Measurements from ENCODE around the gene SLC16A12. TPM values are rescaled to one million over a fixed set of nuclear protein-coding genes. Genes with fewer than 3 reads are reported as not detected.
A peak's percentile ranks its signal among the peaks of the same experiment; 100 is the strongest.

The SLC16A12 gene
- total and polyA plus RNA-seq, 2 donors from 2014 or later, result 19.0 to 38.8 TPM

DNA sequence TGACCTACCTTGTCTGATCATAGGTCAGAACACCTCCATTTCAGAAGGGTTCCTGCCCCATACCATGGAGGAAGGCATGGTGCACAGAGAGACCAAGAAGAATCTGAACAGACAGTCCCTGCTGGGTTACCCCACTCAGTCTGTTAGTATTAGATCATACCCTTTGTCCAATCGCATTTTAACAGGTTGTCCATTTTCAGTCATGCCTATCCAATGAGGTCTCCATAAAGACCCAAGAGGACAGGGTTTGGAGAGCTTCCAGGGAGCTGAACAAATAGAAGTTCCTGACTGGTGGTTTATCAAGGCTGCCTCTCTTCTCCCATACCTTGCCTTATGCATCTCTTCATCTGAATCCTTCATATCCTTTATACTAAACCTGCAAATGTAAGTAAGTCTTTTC is 21.2 kb upstream of the SLC16A12 start:
- peak overlapping the region; percentile 33 to 35 for H3K27ac ChIP-seq (ENCODE audit: low read depth in 2 of 2, low read length in 2 of 2)
- no peaks in the 10 kb centered on the region for H3K27me3 ChIP-seq (ENCODE audit: control insufficient read depth, insufficient read depth, low read length)
- no peaks in the 10 kb centered on the region for H3K9me3 ChIP-seq (ENCODE audit: control insufficient read depth in 2 of 3, insufficient read depth in 1 of 3, low read length in 3 of 3)
- FAIRE-seq (no peak), DNase-seq (no peak)
- H3K4me3 ChIP-seq (ENCODE audit: low read length in 3 of 3), result peak overlapping the region in 1 of 3 donors; percentile 7
- H3K36me3 ChIP-seq (ENCODE audit: control insufficient read depth in 2 of 3, insufficient read depth in 3 of 3, low read length in 3 of 3), result no peaks in the 10 kb centered on the region
- TF ChIP-seq, protein P1, sequence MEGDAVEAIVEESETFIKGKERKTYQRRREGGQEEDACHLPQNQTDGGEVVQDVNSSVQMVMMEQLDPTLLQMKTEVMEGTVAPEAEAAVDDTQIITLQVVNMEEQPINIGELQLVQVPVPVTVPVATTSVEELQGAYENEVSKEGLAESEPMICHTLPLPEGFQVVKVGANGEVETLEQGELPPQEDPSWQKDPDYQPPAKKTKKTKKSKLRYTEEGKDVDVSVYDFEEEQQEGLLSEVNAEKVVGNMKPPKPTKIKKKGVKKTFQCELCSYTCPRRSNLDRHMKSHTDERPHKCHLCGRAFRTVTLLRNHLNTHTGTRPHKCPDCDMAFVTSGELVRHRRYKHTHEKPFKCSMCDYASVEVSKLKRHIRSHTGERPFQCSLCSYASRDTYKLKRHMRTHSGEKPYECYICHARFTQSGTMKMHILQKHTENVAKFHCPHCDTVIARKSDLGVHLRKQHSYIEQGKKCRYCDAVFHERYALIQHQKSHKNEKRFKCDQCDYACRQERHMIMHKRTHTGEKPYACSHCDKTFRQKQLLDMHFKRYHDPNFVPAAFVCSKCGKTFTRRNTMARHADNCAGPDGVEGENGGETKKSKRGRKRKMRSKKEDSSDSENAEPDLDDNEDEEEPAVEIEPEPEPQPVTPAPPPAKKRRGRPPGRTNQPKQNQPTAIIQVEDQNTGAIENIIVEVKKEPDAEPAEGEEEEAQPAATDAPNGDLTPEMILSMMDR (IDR thresholded peaks at IDR 0.05; ENCODE audit: borderline replicate concordance, extremely low read depth, insufficient read depth), result no peak
- no peak overlapping the region for H3K9ac ChIP-seq (ENCODE audit: low read length in 3 of 3)
- intact Hi-C loops (cut with DNase I), result no loop called here
- peaks cover 0 to 12% (median 0%) of the 10 kb centered on the region in 3 donors for H3K4me1 ChIP-seq (ENCODE audit: control insufficient read depth in 2 of 3, insufficient read depth in 2 of 3, low read depth in 1 of 3, low read length in 3 of 3)

DNA sequence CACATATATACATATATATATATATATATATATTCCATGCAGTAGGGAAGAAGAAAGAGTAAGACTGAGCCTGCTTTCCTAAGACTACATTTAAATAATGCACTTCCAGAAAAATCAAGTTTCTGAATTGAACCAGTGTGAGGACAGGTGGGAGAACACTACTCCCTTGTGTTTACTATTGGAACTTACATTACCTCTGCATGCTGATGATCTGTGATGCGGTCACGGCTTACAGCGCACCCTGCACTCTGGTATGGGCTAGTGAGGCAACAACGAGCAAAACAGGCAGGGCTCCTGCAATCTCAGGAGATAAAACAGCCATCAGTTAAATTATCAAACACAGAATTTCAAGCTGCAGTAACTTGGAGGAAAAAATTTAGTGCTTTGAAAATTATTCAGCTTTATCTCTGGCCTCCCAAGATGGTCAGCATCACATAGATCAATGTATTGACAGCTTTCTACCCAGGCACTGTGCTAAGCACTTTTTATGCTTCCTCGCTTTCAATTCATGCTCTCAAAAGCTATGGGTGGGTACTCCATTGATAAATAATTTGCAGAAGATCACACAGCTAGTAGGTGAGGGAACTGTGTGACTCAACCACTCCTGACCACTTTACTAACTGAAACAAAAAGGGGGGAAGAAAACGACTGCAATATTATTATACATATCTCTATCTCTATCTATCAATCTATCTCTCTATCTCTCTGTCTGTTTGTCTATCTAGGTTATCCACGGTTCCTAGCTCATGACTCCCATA is 20.5 kb upstream of the SLC16A12 start:
- H3K9me3 ChIP-seq (ENCODE audit: control insufficient read depth in 2 of 3, insufficient read depth in 1 of 3, low read length in 3 of 3), result no peaks in the 10 kb centered on the region
- H3K4me1 ChIP-seq (ENCODE audit: control insufficient read depth in 2 of 3, insufficient read depth in 2 of 3, low read depth in 1 of 3, low read length in 3 of 3), result peaks cover 0 to 12% (median 0%) of the 10 kb centered on the region in 3 donors
- no peaks in the 10 kb centered on the region for H3K36me3 ChIP-seq (ENCODE audit: control insufficient read depth in 2 of 3, insufficient read depth in 3 of 3, low read length in 3 of 3)
- intact Hi-C loops (cut with DNase I), result no loop called here
- H3K27ac ChIP-seq (ENCODE audit: low read depth in 2 of 2, low read length in 2 of 2), result peak overlapping the region; percentile 33 to 35
- H3K27me3 ChIP-seq (ENCODE audit: control insufficient read depth, insufficient read depth, low read length), result no peaks in the 10 kb centered on the region
- peak overlapping the region in 1 of 3 donors; percentile 7 for H3K4me3 ChIP-seq (ENCODE audit: low read length in 3 of 3)
- TF ChIP-seq, protein P1 (IDR thresholded peaks at IDR 0.05; ENCODE audit: borderline replicate concordance, extremely low read depth, insufficient read depth), result peak; percentile 32
- no peak overlapping the region for H3K9ac ChIP-seq (ENCODE audit: low read length in 3 of 3)
- FAIRE-seq (no peak), DNase-seq (no peak)

DNA sequence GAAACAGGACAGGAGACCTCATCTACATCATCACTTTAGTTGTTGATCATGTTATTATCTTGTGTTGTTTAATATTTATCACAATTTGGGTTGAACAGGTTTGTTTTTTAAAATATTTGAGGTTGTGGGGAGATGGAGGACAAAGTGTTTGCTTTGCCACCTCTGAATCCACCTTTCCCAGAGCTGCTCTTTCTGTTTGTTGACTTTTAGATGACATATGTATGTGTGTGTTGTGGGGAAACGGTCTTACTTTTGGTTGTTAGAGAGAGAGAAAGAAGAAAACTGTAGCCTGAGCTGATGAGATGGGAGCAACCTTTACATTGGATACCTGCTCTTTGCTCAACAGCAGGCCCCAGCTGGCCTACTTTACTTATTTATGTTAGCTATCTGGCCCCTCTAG is 19.0 kb upstream of the SLC16A12 start:
- Histone ChIP-seq H3K27ac (ENCODE audit: low read depth in 2 of 2, low read length in 2 of 2) (no peak overlapping the region), H3K9me3 (ENCODE audit: control insufficient read depth in 2 of 3, insufficient read depth in 1 of 3, low read length in 3 of 3) (no peaks in the 10 kb centered on the region), H3K36me3 (ENCODE audit: control insufficient read depth in 2 of 3, insufficient read depth in 3 of 3, low read length in 3 of 3) (no peaks in the 10 kb centered on the region), H3K4me3 (ENCODE audit: low read length in 3 of 3) (no peak overlapping the region), H3K27me3 (ENCODE audit: control insufficient read depth, insufficient read depth, low read length) (no peaks in the 10 kb centered on the region), H3K4me1 (ENCODE audit: control insufficient read depth in 2 of 3, insufficient read depth in 2 of 3, low read depth in 1 of 3, low read length in 3 of 3) (peaks cover 0 to 12% (median 0%) of the 10 kb centered on the region in 3 donors), H3K9ac (ENCODE audit: low read length in 3 of 3) (no peak overlapping the region)
- TF ChIP-seq, protein P1 (IDR thresholded peaks at IDR 0.05; ENCODE audit: borderline replicate concordance, extremely low read depth, insufficient read depth), result no peak
- intact Hi-C loops (cut with DNase I), result no loop called here
- DNase-seq (no peak), FAIRE-seq (no peak)
